GM12892 (cell line): ENCODE measurements around the gene SMAD7.

Experiments used
- POLR2A ChIP-seq: IDR thresholded peaks from 2 replicates; pipeline ENCODE4 v1.6.1; 2011; ENCODE audit warnings: low read depth, low read length, control low read depth
- POLR2AphosphoS5 ChIP-seq: IDR thresholded peaks from 2 replicates; pipeline ENCODE4 v1.6.1; 2011; ENCODE audit warnings: low read depth, low read length, control low read depth

DNA sequence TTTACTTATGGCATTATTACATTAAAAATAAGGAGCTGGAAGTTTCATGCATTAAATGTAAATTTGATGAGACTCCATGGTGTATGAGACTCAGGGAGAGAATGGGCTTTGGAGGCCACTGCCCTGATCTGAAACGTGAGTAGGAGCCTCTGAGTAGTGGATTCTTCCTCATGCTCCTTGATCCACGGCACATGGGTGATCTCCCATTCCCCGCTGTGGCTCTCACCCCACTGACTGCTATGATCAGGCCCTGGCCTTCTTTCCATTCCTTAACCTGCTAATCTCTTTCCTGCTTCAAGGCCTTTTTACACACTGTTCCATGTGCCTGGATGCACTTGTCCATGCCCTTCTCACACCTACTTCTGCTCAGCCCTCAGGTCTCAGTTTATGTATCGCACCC is 68.4 kb downstream of the SMAD7 start:
- no peak for TF ChIP-seq POLR2AphosphoS5
- no peak for TF ChIP-seq POLR2A
